ENCODE data around the gene DTNB.

The DTNB gene

GRCh38 chr2:25410370-25410769, 263.0 kb downstream of the DTNB start:
- Histone ChIP-seq H3K9me3 (ENCODE audit: control insufficient read depth, insufficient read depth, low read depth, low read length) (no peaks in the 10 kb centered on the region), H3K36me3 (ENCODE audit: control insufficient read depth in 2 of 2, insufficient read depth in 1 of 2, low read length in 2 of 2) (no peaks in the 10 kb centered on the region; a peak in 1 of 3 replicates), H3K27ac (ENCODE audit: extremely low read depth, low read depth, low read length) (no peak overlapping the region), H3K4me1 (ENCODE audit: control insufficient read depth, insufficient read depth, low read length) (no peaks in the 10 kb centered on the region), H3K4me3 (ENCODE audit: low read depth, low read length) (no peak overlapping the region)
- POLR2A ChIA-PET, result no interaction called here
- CTCF ChIA-PET, result interaction anchor here (0.6 to 0.7 kb wide), 2 partner anchors 32 to 66 kb away, joined by 3 read pairs; no protein-coding TSS in a partner anchor
- TF ChIP-seq ZNF791 (tag by site-specific recombination; IDR thresholded peaks at IDR 0.05) (no peak), ZNF37A (tag by site-specific recombination; IDR thresholded peaks at IDR 0.05) (no peak), ZFHX2 (tag by site-specific recombination; conservative IDR thresholded peaks at IDR 0.05) (no peak), ZNF76 (tag by site-specific recombination; IDR thresholded peaks at IDR 0.05; ENCODE audit: borderline replicate concordance, low read depth) (no peak), ZNF266 (tag by site-specific recombination; IDR thresholded peaks at IDR 0.05; ENCODE audit: low read depth) (no peak), SP7 (tag by site-specific recombination; IDR thresholded peaks at IDR 0.05) (no peak), ZNF624 (tag by site-specific recombination; IDR thresholded peaks at IDR 0.05) (no peak), WT1 (tag by site-specific recombination; IDR thresholded peaks at IDR 0.05) (no peak), BCL11A (tag by site-specific recombination; IDR thresholded peaks at IDR 0.05; ENCODE audit: low read depth) (no peak), MZF1 (tag by site-specific recombination; IDR thresholded peaks at IDR 0.05; ENCODE audit: borderline replicate concordance) (no peak), ZNF354C (tag by site-specific recombination; IDR thresholded peaks at IDR 0.05; ENCODE audit: borderline replicate concordance, low read depth) (no peak), ZNF529 (tag by site-specific recombination; IDR thresholded peaks at IDR 0.05; ENCODE audit: insufficient replicate concordance) (no peak), ZNF202 (tag by site-specific recombination; IDR thresholded peaks at IDR 0.05; ENCODE audit: borderline replicate concordance) (no peak), ZNF362 (tag by site-specific recombination; IDR thresholded peaks at IDR 0.05) (no peak), TRIM28 (IDR thresholded peaks at IDR 0.05; ENCODE audit: borderline replicate concordance, low read length) (no peak), GLIS2 (tag by site-specific recombination; IDR thresholded peaks at IDR 0.05) (no peak), ZNF157 (tag by site-specific recombination; IDR thresholded peaks at IDR 0.05) (no peak), ZNF133 (tag by site-specific recombination; IDR thresholded peaks at IDR 0.05) (no peak), ZNF776 (tag by site-specific recombination; IDR thresholded peaks at IDR 0.05; ENCODE audit: borderline replicate concordance) (no peak)
- TF ChIP-seq, protein P1, sequence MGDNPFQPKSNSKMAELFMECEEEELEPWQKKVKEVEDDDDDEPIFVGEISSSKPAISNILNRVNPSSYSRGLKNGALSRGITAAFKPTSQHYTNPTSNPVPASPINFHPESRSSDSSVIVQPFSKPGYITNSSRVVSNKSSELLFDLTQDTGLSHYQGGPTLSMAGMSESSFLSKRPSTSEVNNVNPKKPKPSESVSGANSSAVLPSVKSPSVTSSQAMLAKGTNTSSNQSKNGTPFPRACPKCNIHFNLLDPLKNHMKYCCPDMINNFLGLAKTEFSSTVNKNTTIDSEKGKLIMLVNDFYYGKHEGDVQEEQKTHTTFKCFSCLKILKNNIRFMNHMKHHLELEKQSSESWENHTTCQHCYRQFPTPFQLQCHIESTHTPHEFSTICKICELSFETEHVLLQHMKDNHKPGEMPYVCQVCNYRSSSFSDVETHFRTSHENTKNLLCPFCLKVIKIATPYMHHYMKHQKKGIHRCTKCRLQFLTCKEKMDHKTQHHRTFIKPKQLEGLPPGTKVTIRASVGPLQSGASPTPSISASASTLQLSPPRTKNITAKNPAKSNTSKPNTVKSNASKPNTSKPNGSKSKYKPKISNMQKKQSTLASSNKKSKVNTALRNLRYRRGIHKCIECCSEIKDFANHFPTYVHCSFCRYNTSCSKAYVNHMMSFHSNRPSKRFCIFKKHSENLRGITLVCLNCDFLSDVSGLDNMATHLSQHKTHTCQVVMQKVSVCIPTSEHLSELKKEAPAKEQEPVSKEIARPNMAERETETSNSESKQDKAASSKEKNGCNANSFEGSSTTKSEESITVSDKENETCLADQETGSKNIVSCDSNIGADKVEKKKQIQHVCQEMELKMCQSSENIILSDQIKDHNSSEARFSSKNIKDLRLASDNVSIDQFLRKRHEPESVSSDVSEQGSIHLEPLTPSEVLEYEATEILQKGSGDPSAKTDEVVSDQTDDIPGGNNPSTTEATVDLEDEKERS (tag by site-specific recombination; IDR thresholded peaks at IDR 0.05), result no peak

GRCh38 chr2:25409468-25409867, 263.9 kb downstream of the DTNB start:
- Histone ChIP-seq H3K9me3 (ENCODE audit: control insufficient read depth, insufficient read depth, low read depth, low read length) (no peaks in the 10 kb centered on the region), H3K36me3 (ENCODE audit: control insufficient read depth in 2 of 2, insufficient read depth in 1 of 2, low read length in 2 of 2) (no peaks in the 10 kb centered on the region; a peak in 1 of 3 replicates), H3K27ac (ENCODE audit: extremely low read depth, low read depth, low read length) (no peak overlapping the region), H3K4me1 (ENCODE audit: control insufficient read depth, insufficient read depth, low read length) (no peaks in the 10 kb centered on the region), H3K4me3 (ENCODE audit: low read depth, low read length) (no peak overlapping the region)
- ChIA-PET POLR2A (no interaction called here), CTCF (no interaction called here)
- TF ChIP-seq ZNF580 (tag by site-specific recombination; IDR thresholded peaks at IDR 0.05) (no peak), ZNF768 (tag by site-specific recombination; IDR thresholded peaks at IDR 0.05) (no peak), HOXA7 (CRISPR knock-in tag; IDR thresholded peaks at IDR 0.05; ENCODE audit: borderline replicate concordance) (no peak), ZNF670 (tag by site-specific recombination; IDR thresholded peaks at IDR 0.05; ENCODE audit: low read depth) (no peak), ZNF510 (tag by site-specific recombination; IDR thresholded peaks at IDR 0.05; ENCODE audit: insufficient replicate concordance) (no peak), ZNF391 (tag by site-specific recombination; IDR thresholded peaks at IDR 0.05; ENCODE audit: borderline replicate concordance, low read depth) (no peak), ZBTB20 (tag by site-specific recombination; IDR thresholded peaks at IDR 0.05) (no peak), ZNF830 (tag by site-specific recombination; IDR thresholded peaks at IDR 0.05; ENCODE audit: low read depth) (no peak), ZNF114 (tag by site-specific recombination; IDR thresholded peaks at IDR 0.05) (no peak), ZNF404 (tag by site-specific recombination; IDR thresholded peaks at IDR 0.05) (no peak), ZBTB26 (tag by site-specific recombination; optimal IDR thresholded peaks at IDR 0.05) (no peak), ZNF248 (tag by site-specific recombination; IDR thresholded peaks at IDR 0.05) (no peak), SCRT2 (tag by site-specific recombination; IDR thresholded peaks at IDR 0.05) (no peak), ZNF223 (tag by site-specific recombination; IDR thresholded peaks at IDR 0.05) (no peak)
